HG03103 (cell line): ENCODE measurements around the gene C11orf24.

ENCODE experiments used
- ATAC-seq: cut with Tn5 transposase; IDR thresholded peaks from one replicate; pipeline ENCODE4 v1.9.1; 2021; ENCODE audit warnings: low read depth; ENCODE audit not compliant: unreplicated experiment

C11orf24 gene

GRCh38 chr11:68271781-68272608 lies at the start of gene C11orf24:
TSS of gene C11orf24 (minus strand) at chr11:68271973. CDS start at chr11:68263767, 8,206 bp downstream.
- ATAC-seq = peak; percentile 76

GRCh38 chr11:68317147-68317785 lies 45.5 kb upstream of the C11orf24 start:
- ATAC-seq = no peak

GRCh38 chr11:68315171-68315920 lies 43.6 kb upstream of the C11orf24 start:
- no peak for ATAC-seq

GRCh38 chr11:68314203-68315170 lies 42.7 kb upstream of the C11orf24 start:
- no peak for ATAC-seq

GRCh38 chr11:68313574-68314202 lies 41.9 kb upstream of the C11orf24 start:
- no peak for ATAC-seq

GRCh38 chr11:68312780-68313573 lies 41.2 kb upstream of the C11orf24 start:
- no peak for ATAC-seq

GRCh38 chr11:68312117-68312779 lies 40.5 kb upstream of the C11orf24 start, which contains the start of gene LRP5:
TSS of gene LRP5 (plus strand) at chr11:68312591. CDS start at chr11:68312715, 124 bp downstream.
- no peak for ATAC-seq

GRCh38 chr11:68311160-68312116 lies 39.7 kb upstream of the C11orf24 start:
- ATAC-seq = no peak

- no peak for ATAC-seq
These were observed 37.9 kb upstream of the C11orf24 start for GRCh38 chr11:68309621-68310185.

GRCh38 chr11:68308068-68308467 lies 36.3 kb upstream of the C11orf24 start:
- ATAC-seq = no peak

- no peak for ATAC-seq
These were observed 34.9 kb upstream of the C11orf24 start for GRCh38 chr11:68306636-68307035.

- no peak for ATAC-seq
These were observed 32.4 kb upstream of the C11orf24 start for GRCh38 chr11:68303982-68304780.

- ATAC-seq = no peak
These were observed 31.3 kb upstream of the C11orf24 start for GRCh38 chr11:68303083-68303482.

GRCh38 chr11:68302670-68303069 lies 30.9 kb upstream of the C11orf24 start:
- no peak for ATAC-seq

GRCh38 chr11:68302256-68302655 lies 30.5 kb upstream of the C11orf24 start:
- no peak for ATAC-seq
